Measurements from ENCODE around the gene BAIAP2L1. TPM values are rescaled to one million over a fixed set of nuclear protein-coding genes. Genes with fewer than 3 reads are reported as not detected.
A peak's percentile ranks its signal among the peaks of the same experiment; 100 is the strongest.
"Not testable (repeated sequence)": the region's sequence is repeated elsewhere in the genome, so short reads cannot be mapped to it uniquely, and the experiment has no call there.

BAIAP2L1 gene, protein sequence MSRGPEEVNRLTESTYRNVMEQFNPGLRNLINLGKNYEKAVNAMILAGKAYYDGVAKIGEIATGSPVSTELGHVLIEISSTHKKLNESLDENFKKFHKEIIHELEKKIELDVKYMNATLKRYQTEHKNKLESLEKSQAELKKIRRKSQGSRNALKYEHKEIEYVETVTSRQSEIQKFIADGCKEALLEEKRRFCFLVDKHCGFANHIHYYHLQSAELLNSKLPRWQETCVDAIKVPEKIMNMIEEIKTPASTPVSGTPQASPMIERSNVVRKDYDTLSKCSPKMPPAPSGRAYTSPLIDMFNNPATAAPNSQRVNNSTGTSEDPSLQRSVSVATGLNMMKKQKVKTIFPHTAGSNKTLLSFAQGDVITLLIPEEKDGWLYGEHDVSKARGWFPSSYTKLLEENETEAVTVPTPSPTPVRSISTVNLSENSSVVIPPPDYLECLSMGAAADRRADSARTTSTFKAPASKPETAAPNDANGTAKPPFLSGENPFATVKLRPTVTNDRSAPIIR
- polyA plus RNA-seq (2012; ENCODE audit: missing spikeins): 38.1 TPM

GRCh38 chr7:98400542-98401340, at the start of gene BAIAP2L1:
BAIAP2L1 (minus strand) TSS chr7:98401090; CDS start chr7:98400852, 238 bp downstream.
- DNase-seq (ENCODE audit: insufficient read length): peak; percentile 85
- TF ChIP-seq TAF1 (IDR thresholded peaks at IDR 0.05; ENCODE audit: borderline replicate concordance, low read depth, low read length) (no peak), POLR2A (IDR thresholded peaks at IDR 0.05; ENCODE audit: low read depth, low read length) (peak; percentile 64; the same call in 1 of the 2 replicates), POLR2AphosphoS5 (IDR thresholded peaks at IDR 0.05; ENCODE audit: low read depth, low read length) (no peak)
- peak; percentile 94 for FAIRE-seq

DNA sequence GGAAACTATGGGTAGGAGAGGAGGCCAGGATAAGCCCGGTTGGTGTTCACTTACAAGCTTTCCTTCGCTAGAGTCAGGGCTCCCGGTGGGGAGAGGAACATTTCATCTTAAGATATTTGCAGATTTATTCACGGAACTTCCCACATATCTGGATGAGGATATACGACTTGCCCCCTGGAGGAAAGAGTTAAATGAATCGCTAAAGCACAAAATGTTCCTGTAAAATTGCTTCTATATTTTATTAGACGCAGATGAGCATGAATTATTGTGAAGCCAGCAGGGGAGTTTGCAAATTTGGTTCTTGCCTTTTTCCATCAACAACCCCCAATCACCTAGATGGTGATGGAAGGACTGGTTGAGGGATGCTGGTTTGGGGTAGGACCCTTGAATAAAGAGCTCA, 47.9 kb upstream of the BAIAP2L1 start:
- FAIRE-seq: no peak
- no peak for DNase-seq (ENCODE audit: insufficient read length)
- TF ChIP-seq POLR2AphosphoS5 (IDR thresholded peaks at IDR 0.05; ENCODE audit: low read depth, low read length) (no peak), POLR2A (IDR thresholded peaks at IDR 0.05; ENCODE audit: low read depth, low read length) (no peak), TAF1 (IDR thresholded peaks at IDR 0.05; ENCODE audit: borderline replicate concordance, low read depth, low read length) (no peak)

- FAIRE-seq; DNase-seq (ENCODE audit: insufficient read length): not testable (repeated sequence)
Observed at GRCh38 chr7:98440992-98441391, 40.1 kb upstream of the BAIAP2L1 start.

GRCh38 chr7:98439484-98439883, 38.6 kb upstream of the BAIAP2L1 start:
- no peak for DNase-seq (ENCODE audit: insufficient read length)
- FAIRE-seq: no peak
- TF ChIP-seq TAF1 (IDR thresholded peaks at IDR 0.05; ENCODE audit: borderline replicate concordance, low read depth, low read length) (no peak), POLR2A (IDR thresholded peaks at IDR 0.05; ENCODE audit: low read depth, low read length) (no peak), POLR2AphosphoS5 (IDR thresholded peaks at IDR 0.05; ENCODE audit: low read depth, low read length) (no peak)

- FAIRE-seq: no peak
- TF ChIP-seq POLR2AphosphoS5 (IDR thresholded peaks at IDR 0.05; ENCODE audit: low read depth, low read length) (no peak), TAF1 (IDR thresholded peaks at IDR 0.05; ENCODE audit: borderline replicate concordance, low read depth, low read length) (no peak), POLR2A (IDR thresholded peaks at IDR 0.05; ENCODE audit: low read depth, low read length) (no peak)
- no peak for DNase-seq (ENCODE audit: insufficient read length)
Observed at GRCh38 chr7:98434087-98434486, 33.2 kb upstream of the BAIAP2L1 start.

GRCh38 chr7:98429799-98430198, 28.9 kb upstream of the BAIAP2L1 start:
- TF ChIP-seq POLR2AphosphoS5 (IDR thresholded peaks at IDR 0.05; ENCODE audit: low read depth, low read length): no peak
- no peak for TF ChIP-seq TAF1 (IDR thresholded peaks at IDR 0.05; ENCODE audit: borderline replicate concordance, low read depth, low read length)
- no peak for TF ChIP-seq POLR2A (IDR thresholded peaks at IDR 0.05; ENCODE audit: low read depth, low read length)
- FAIRE-seq (no peak), DNase-seq (ENCODE audit: insufficient read length) (no peak)

DNA sequence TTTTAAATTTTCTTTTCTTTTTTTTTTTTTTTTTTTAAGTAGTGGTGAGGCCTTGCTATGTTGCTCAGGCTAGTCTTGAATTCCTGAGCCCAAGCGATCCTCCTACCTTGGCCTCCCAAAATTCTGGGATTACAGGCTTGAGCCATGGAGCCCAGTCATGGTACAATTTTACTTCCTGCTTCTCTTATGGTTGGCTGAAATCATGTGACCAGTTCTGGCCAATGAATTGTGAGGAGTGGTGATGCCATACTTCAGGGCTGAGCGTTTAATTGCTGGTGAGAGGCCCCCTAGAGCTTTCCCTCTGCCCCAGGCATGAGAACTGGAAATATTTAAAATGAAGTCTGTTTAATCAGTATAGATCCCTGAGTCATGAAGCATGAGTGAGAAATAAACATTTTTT, 22.2 kb upstream of the BAIAP2L1 start:
- no peak for TF ChIP-seq POLR2A (IDR thresholded peaks at IDR 0.05; ENCODE audit: low read depth, low read length)
- no peak for TF ChIP-seq POLR2AphosphoS5 (IDR thresholded peaks at IDR 0.05; ENCODE audit: low read depth, low read length)
- no peak for TF ChIP-seq TAF1 (IDR thresholded peaks at IDR 0.05; ENCODE audit: borderline replicate concordance, low read depth, low read length)
- no peak for FAIRE-seq
- DNase-seq (ENCODE audit: insufficient read length): no peak

DNA sequence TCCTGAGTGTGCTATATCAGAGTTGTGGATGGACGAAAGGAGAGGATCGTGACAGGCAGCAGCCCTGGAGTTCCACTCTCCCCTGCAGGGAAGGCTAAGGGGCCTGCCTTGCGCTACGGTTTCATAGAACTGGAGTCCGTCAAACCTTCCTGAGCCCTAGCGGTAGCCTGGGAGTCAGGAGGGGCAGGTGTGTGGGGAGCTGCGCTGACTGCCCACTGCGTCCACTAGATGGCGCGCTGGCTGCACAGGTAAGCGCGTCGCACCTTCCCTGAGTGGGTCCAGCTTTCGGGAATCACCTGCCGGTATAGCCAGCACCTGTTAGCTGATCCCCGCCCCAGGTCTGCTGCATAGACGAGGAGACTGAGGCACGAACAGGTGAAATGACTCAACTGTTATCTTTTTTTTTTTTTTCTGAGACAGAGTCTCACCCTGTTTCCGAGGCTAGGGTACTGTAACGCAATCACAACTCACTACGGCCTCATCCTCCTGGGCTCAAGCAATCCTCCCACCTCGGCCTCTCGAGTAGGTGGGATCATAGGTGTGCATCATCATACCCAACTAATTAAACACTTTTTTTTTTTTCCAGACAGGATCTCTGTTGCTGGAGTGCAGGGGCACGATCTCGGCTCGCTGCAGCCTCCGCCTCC, 20.2 kb upstream of the BAIAP2L1 start:
- DNase-seq (ENCODE audit: insufficient read length) (peak; percentile 68), FAIRE-seq (peak; percentile 75)
- no peak for TF ChIP-seq TAF1 (IDR thresholded peaks at IDR 0.05; ENCODE audit: borderline replicate concordance, low read depth, low read length)
- TF ChIP-seq POLR2A (IDR thresholded peaks at IDR 0.05; ENCODE audit: low read depth, low read length): no peak
- TF ChIP-seq POLR2AphosphoS5 (IDR thresholded peaks at IDR 0.05; ENCODE audit: low read depth, low read length): no peak

- not testable (repeated sequence) for DNase-seq (ENCODE audit: insufficient read length); FAIRE-seq
Observed at GRCh38 chr7:98419988-98420387, 19.1 kb upstream of the BAIAP2L1 start.

GRCh38 chr7:98419316-98419691, 18.4 kb upstream of the BAIAP2L1 start:
- FAIRE-seq; DNase-seq (ENCODE audit: insufficient read length): not testable (repeated sequence)

DNA sequence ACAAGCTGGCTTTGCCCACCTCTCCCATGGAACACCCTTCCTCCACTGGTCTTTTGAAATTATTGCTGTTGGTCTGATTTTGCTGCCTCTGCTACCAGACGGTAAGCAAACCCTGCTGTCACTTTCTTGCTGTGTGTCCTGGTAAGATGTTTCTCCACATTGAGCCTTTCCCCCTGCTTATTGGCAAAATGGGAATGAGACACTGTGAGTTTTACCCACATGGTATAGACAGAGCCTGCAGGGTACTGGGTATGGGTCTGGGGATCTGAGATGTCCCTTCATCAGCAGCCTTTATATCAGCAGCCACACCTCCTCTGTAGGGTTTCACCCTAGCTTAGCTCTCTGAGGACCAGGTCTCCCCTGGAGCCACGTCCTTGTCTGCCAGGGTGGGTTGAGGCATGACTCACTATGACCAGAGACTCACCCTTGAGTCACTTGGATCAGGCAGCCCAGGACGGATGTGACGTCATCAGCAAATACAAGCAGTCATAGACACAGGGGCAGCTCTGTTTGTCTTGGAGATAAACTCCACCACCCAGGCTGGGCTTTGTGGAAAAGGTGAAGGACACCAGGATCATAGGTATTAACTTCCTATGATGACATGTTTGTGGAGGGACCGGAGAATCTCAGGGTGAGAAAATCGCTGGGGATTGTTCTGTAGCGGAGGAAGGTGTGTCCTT, 17.9 kb upstream of the BAIAP2L1 start:
- no peak for TF ChIP-seq POLR2AphosphoS5 (IDR thresholded peaks at IDR 0.05; ENCODE audit: low read depth, low read length)
- TF ChIP-seq TAF1 (IDR thresholded peaks at IDR 0.05; ENCODE audit: borderline replicate concordance, low read depth, low read length): no peak
- no peak for TF ChIP-seq POLR2A (IDR thresholded peaks at IDR 0.05; ENCODE audit: low read depth, low read length)
- FAIRE-seq: no peak
- no peak for DNase-seq (ENCODE audit: insufficient read length)
